H54 (cell line): ENCODE results near the gene JMJD4.

Experiments used
- DNase-seq: peaks from one replicate; pipeline ENCODE4 v3.0.0; 2011; ENCODE audit warnings: low spot score, mixed read lengths; ENCODE audit not compliant: insufficient read length
- FAIRE-seq: peaks from 3 replicates; lab custom pipeline; 2011; peaks lifted over from hg19 to GRCh38; lab: Jason Lieb, UNC
- POLR2A ChIP-seq: IDR thresholded peaks from 2 replicates; pipeline ENCODE4 v1.6.1; 2011; ENCODE audit warnings: low read depth, mild to moderate bottlenecking, low read length

JMJD4 gene

GRCh38 chr1:227734856-227735538 is at the start of gene JMJD4, which contains the start of gene SNAP47:
JMJD4 (minus strand) TSS chr1:227735302; CDS start chr1:227735273, 29 bp downstream.
SNAP47 (plus strand) TSS chr1:227735435; CDS start chr1:227747737, 12,302 bp downstream.
- FAIRE-seq = no peak
- TF ChIP-seq POLR2A = peak; percentile 93
- peak; percentile 87 for DNase-seq

- no peak for TF ChIP-seq POLR2A
- FAIRE-seq (no peak), DNase-seq (no peak)
Observed at GRCh38 chr1:227782226-227782625, 47.1 kb upstream of the JMJD4 start.

- FAIRE-seq = no peak
- no peak for TF ChIP-seq POLR2A
- no peak for DNase-seq
Observed at GRCh38 chr1:227781314-227781930, 46.3 kb upstream of the JMJD4 start.

GRCh38 chr1:227780101-227781044 is 45.3 kb upstream of the JMJD4 start:
- FAIRE-seq (no peak), DNase-seq (no peak)
- TF ChIP-seq POLR2A = no peak

GRCh38 chr1:227779685-227780084 is 44.6 kb upstream of the JMJD4 start:
- FAIRE-seq = no peak
- TF ChIP-seq POLR2A = no peak
- DNase-seq = no peak

- no peak for FAIRE-seq
- no peak for DNase-seq
- TF ChIP-seq POLR2A = no peak
Observed at GRCh38 chr1:227779021-227779441, 43.9 kb upstream of the JMJD4 start.

- TF ChIP-seq POLR2A = no peak
- no peak for FAIRE-seq
- peak; percentile 89 for DNase-seq
Observed at GRCh38 chr1:227778401-227778947, 43.4 kb upstream of the JMJD4 start.

- no peak for TF ChIP-seq POLR2A
- DNase-seq = no peak
- FAIRE-seq = no peak
Observed at GRCh38 chr1:227777646-227778045, 42.5 kb upstream of the JMJD4 start.

- DNase-seq (no peak), FAIRE-seq (no peak)
- TF ChIP-seq POLR2A = no peak
Observed at GRCh38 chr1:227777156-227777555, 42.1 kb upstream of the JMJD4 start.

GRCh38 chr1:227776331-227776771 is 41.2 kb upstream of the JMJD4 start:
- no peak for TF ChIP-seq POLR2A
- peak; percentile 79 for DNase-seq
- FAIRE-seq = no peak

GRCh38 chr1:227775841-227776240 is 40.7 kb upstream of the JMJD4 start:
- TF ChIP-seq POLR2A = no peak
- DNase-seq (no peak), FAIRE-seq (no peak)

GRCh38 chr1:227774821-227775661 is 39.9 kb upstream of the JMJD4 start:
- no peak for TF ChIP-seq POLR2A
- FAIRE-seq (no peak), DNase-seq (no peak)
